MCF 10A (cell line): Measurements from ENCODE around the gene TCEAL3. TPM values are rescaled to one million over a fixed set of nuclear protein-coding genes. Genes with fewer than 3 reads are reported as not detected.
A peak's percentile ranks its signal among the peaks of the same experiment; 100 is the strongest.

Experiments
- BruUV-seq: library from RNA; stranded (reverse); fragments of 400-500 nt; replicated peaks from 2 replicates; lab custom pipeline; 2021; lab: Mats Ljungman, UMichigan
- CTCF ChIA-PET: fragments of 300-600 bp; sonication (Branson Sonifier 250); formaldehyde crosslinking; extraction: SDS; loops from one replicate; lab custom pipeline; 2021; ENCODE audit warnings: antibody characterized with exemption, inconsistent platforms; lab: Yijun Ruan, JAX
- POLR2A ChIA-PET: fragments of 300-600, 350-650 bp; sonication (Branson Sonifier 250); formaldehyde crosslinking; extraction: SDS; loops from one replicate; lab custom pipeline; 2020; ENCODE audit warnings: antibody characterized with exemption, inconsistent platforms; lab: Yijun Ruan, JAX
- DNase-seq: peaks from one replicate; pipeline ENCODE4 v3.0.0-alpha.2; 2018; ENCODE audit not compliant: unreplicated experiment
- H3K27ac Mint-ChIP-seq: one replicate; pipeline ENCODE4 v1.8.0; 2022; ENCODE audit warnings: mild to moderate bottlenecking, low read depth, mixed read lengths; ENCODE audit not compliant: unreplicated experiment
- H3K27me3 Mint-ChIP-seq: one replicate; pipeline ENCODE4 v1.8.0; 2022; ENCODE audit warnings: mixed read lengths; ENCODE audit not compliant: insufficient read depth, unreplicated experiment
- H3K36me3 Mint-ChIP-seq: one replicate; pipeline ENCODE4 v1.8.0; 2022; ENCODE audit warnings: mild to moderate bottlenecking, moderate library complexity, mixed read lengths; ENCODE audit not compliant: insufficient read depth, unreplicated experiment
- H3K4me1 Mint-ChIP-seq: one replicate; pipeline ENCODE4 v1.8.0; 2022; ENCODE audit warnings: mixed read lengths; ENCODE audit not compliant: insufficient read depth, unreplicated experiment
- H3K4me3 Mint-ChIP-seq: one replicate; pipeline ENCODE4 v1.8.0; 2022; ENCODE audit warnings: mild to moderate bottlenecking, moderate library complexity, mixed read lengths; ENCODE audit not compliant: unreplicated experiment
- H3K9me3 Mint-ChIP-seq: one replicate; pipeline ENCODE4 v1.8.0; 2022; ENCODE audit warnings: mixed read lengths; ENCODE audit not compliant: unreplicated experiment
- intact Hi-C: fragments of 100-400 bp; cut with micrococcal nuclease; formaldehyde crosslinking; loops from 2 replicates; pipeline ENCODE4 v1.14.1; 2022
- total RNA-seq: library from RNA; stranded (reverse); gene quantifications from 2 replicates; pipeline ENCODE4 v1.2.3, GENCODE V29; 2022
- TF ChIP-seq, protein P1 (sequence below): fragments of 200-600 bp; IDR thresholded peaks from one replicate; pipeline ENCODE4 v1.8.0; 2022; ENCODE audit warnings: antibody characterized with exemption, mild to moderate bottlenecking; ENCODE audit not compliant: unreplicated experiment

Gene TCEAL3
- total RNA-seq, 1 experiment from 2014 or later: 15.1 TPM

GRCh38 chrX:103573202-103573601 is 34.6 kb upstream of the TCEAL3 start:
- intact Hi-C loops: no loop called here
- BruUV-seq: no TSS peak
- no peak for DNase-seq
- Mint-ChIP-seq H3K9me3 (no peaks in the 10 kb centered on the region), H3K4me3 (no peak overlapping the region), H3K27me3 (peaks cover 12% of the 10 kb centered on the region), H3K27ac (no peak overlapping the region), H3K4me1 (no peaks in the 10 kb centered on the region), H3K36me3 (no peaks in the 10 kb centered on the region)
- CTCF ChIA-PET: interaction anchor here (0.6 to 0.7 kb wide), 2 partner anchors 253 to 258 kb away, joined by 3 read pairs; no protein-coding TSS in a partner anchor
- POLR2A ChIA-PET: no interaction called here
- TF ChIP-seq, protein P1, sequence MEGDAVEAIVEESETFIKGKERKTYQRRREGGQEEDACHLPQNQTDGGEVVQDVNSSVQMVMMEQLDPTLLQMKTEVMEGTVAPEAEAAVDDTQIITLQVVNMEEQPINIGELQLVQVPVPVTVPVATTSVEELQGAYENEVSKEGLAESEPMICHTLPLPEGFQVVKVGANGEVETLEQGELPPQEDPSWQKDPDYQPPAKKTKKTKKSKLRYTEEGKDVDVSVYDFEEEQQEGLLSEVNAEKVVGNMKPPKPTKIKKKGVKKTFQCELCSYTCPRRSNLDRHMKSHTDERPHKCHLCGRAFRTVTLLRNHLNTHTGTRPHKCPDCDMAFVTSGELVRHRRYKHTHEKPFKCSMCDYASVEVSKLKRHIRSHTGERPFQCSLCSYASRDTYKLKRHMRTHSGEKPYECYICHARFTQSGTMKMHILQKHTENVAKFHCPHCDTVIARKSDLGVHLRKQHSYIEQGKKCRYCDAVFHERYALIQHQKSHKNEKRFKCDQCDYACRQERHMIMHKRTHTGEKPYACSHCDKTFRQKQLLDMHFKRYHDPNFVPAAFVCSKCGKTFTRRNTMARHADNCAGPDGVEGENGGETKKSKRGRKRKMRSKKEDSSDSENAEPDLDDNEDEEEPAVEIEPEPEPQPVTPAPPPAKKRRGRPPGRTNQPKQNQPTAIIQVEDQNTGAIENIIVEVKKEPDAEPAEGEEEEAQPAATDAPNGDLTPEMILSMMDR: no peak

- TF ChIP-seq, protein P1: no peak
- H3K36me3 Mint-ChIP-seq: peaks cover 17% of the 10 kb centered on the region
- H3K27me3 Mint-ChIP-seq: peaks cover 25% of the 10 kb centered on the region
- peaks cover 7% of the 10 kb centered on the region for H3K4me1 Mint-ChIP-seq
- H3K4me3 Mint-ChIP-seq: peak overlapping the region; percentile 43
- no peak for DNase-seq
- H3K9me3 Mint-ChIP-seq: peaks cover 6% of the 10 kb centered on the region
- ChIA-PET CTCF (interaction anchor here (0.5 kb wide), 1 partner anchor 30 kb away, joined by 3 read pairs; no protein-coding TSS in a partner anchor), POLR2A (interaction anchor here (1.9 to 2.7 kb wide), 3 partner anchors 14 to 102 kb away, joined by 6 to 11 read pairs (median 7); partner anchors contain the start of genes MORF4L2 and TCEAL1)
- intact Hi-C loops: no loop called here
- BruUV-seq: no TSS peak
- no peak overlapping the region for H3K27ac Mint-ChIP-seq
These were observed 23.2 kb upstream of the TCEAL3 start for GRCh38 chrX:103584596-103584995.

DNA sequence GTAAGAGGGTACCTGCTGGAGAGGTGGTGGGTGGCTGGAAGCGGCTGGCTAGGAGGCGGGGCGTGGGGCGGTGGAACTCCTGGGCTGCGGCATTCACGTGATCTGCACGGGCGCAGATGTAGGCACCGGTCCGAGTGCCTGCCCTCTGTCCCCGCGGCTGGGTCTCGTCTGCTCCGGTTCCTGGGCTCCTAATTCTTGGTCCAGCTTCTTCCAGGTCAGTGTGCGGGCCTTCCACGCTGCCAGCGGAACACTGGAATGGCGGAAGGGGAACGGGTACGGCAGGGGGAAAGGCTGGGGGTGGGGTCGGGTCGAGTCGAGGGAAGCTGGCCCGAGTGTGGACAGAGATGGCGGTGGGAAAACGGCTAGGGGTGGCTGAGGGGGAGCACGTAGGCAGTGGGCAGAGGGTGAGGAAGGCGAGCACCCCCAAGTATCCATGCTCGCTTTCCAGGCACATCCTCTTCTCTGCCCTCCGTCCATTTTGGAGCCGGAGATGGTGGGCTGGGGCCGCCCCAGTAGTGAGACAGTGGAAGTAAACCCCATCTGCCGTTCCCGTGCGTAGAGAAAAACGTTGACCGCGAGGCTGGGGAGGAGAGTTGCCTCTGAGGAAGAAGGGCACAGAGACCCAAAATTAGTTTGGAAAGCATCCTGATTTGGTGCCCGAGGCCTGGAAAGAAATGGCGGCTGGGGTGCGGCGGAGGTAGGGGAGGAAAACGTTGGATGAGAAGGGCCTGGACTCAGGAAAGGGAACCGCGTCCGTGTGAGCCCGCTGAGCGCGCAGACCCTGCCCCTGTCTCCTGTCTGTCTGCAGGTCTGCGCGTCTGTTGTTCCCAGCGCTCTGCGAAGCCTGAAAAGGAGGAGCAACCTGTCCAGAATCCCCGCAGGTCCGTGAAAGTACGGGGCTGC is 22.1 kb upstream of the TCEAL3 start, which contains the start of gene TCEAL4:
TSS of gene TCEAL4 (plus strand) at position 105 of the 903 bp plus-strand sequence. CDS start 1,161 bp downstream, outside the sequence.
- no TSS peak for BruUV-seq
- H3K27me3 Mint-ChIP-seq: peaks cover 35% of the 10 kb centered on the region
- H3K4me3 Mint-ChIP-seq: peak within 1 kb of the TSS; percentile 88
- ChIA-PET CTCF (interaction anchor here (0.6 kb wide), 1 partner anchor 100 kb away, joined by 3 read pairs; no protein-coding TSS in a partner anchor), POLR2A (interaction anchor here (1.0 to 2.7 kb wide), 5 partner anchors 10 to 101 kb away, joined by 3 to 11 read pairs (median 6); partner anchors contain the start of genes MORF4L2 and TCEAL1)
- TF ChIP-seq, protein P1: no peak
- H3K36me3 Mint-ChIP-seq: peaks cover 17% of the 10 kb centered on the region
- intact Hi-C loops: loop anchor here (5.0 kb wide), 1 partner anchor 102 kb away; the partner anchor contains the start of gene MORF4L2
- peaks cover 6% of the 10 kb centered on the region for H3K9me3 Mint-ChIP-seq
- peaks cover 7% of the 10 kb centered on the region for H3K4me1 Mint-ChIP-seq
- DNase-seq: peak; percentile 38
- H3K27ac Mint-ChIP-seq: peak within 1 kb of the TSS; percentile 80

GRCh38 chrX:103586314-103586646 is 21.5 kb upstream of the TCEAL3 start:
- no TSS peak for BruUV-seq
- TF ChIP-seq, protein P1: no peak
- intact Hi-C loops: loop anchor here (5.0 kb wide), 1 partner anchor 101 kb away; the partner anchor contains the start of gene MORF4L2
- CTCF ChIA-PET: interaction anchor here (0.6 kb wide), 1 partner anchor 126 kb away, joined by 3 read pairs; no protein-coding TSS in a partner anchor
- Mint-ChIP-seq H3K9me3 (peaks cover 6% of the 10 kb centered on the region), H3K36me3 (peaks cover 17% of the 10 kb centered on the region), H3K4me1 (peaks cover 7% of the 10 kb centered on the region), H3K27me3 (peaks cover 41% of the 10 kb centered on the region), H3K27ac (peak overlapping the region; percentile 80), H3K4me3 (peak overlapping the region; percentile 88)
- POLR2A ChIA-PET: interaction anchor here (1.2 kb wide), 1 partner anchor 9 kb away, joined by 3 read pairs; no protein-coding TSS in a partner anchor
- no peak for DNase-seq
